SK-N-SH (cell line): ENCODE data around the gene PLP2. TPM values are rescaled to one million over a fixed set of nuclear protein-coding genes. Genes with fewer than 3 reads are reported as not detected.

Experiments
- CTCF ChIA-PET: fragments of 300-600, 350-600 bp; formaldehyde crosslinking; extraction: SDS; loops from one replicate; lab custom pipeline; 2021; lab: Yijun Ruan, JAX
- POLR2A ChIA-PET: fragments of 350-600 bp; sonication (Branson Sonifier 250); formaldehyde crosslinking; extraction: SDS; loops from one replicate; lab custom pipeline; 2020; ENCODE audit warnings: antibody characterized with exemption, inconsistent platforms; lab: Yijun Ruan, JAX
- DNase-seq: peaks from one replicate; pipeline ENCODE4 v3.0.0; 2012
- H2AFZ ChIP-seq: fragments of 200-600 bp; sonication (generic); 2 replicates; pipeline ENCODE4 v1.8.1; 2016; ENCODE audit warnings: antibody characterized with exemption, mild to moderate bottlenecking, low read depth
- H3F3A ChIP-seq: fragments of 200-600 bp; sonication (generic); replicated peaks from 2 replicates; pipeline ENCODE3; 2016; ENCODE audit warnings: antibody characterized with exemption, mild to moderate bottlenecking; ENCODE audit not compliant: insufficient read depth
- H3K27ac ChIP-seq, 2 experiments: fragments of 200-500 bp in 1 of 2; fragments of 200-600 bp in 1 of 2; sonication (Bioruptor generic) in 1 of 2; sonication (generic), shearing (Covaris generic) in 1 of 2; 2 replicates each; pipeline versions ENCODE4 v1.5.1 to v1.6.1; 2014 to 2016; ENCODE audit warnings: low read depth in 2 of 2, inconsistent platforms in 1 of 2, low read length in 1 of 2, mild to moderate bottlenecking in 1 of 2, mixed read lengths in 1 of 2
- H3K27me3 ChIP-seq: fragments of 200-600 bp; sonication (generic), shearing (Covaris generic); 2 replicates; pipeline ENCODE4 v1.6.1; 2016; ENCODE audit warnings: mixed run types; ENCODE audit not compliant: insufficient read depth
- H3K36me3 ChIP-seq, 2 experiments: fragments of 200-500 bp in 1 of 2; fragments of 200-600 bp in 1 of 2; sonication (Bioruptor generic) in 1 of 2; sonication (generic) in 1 of 2; replicated peaks in 1 of 2; 2 replicates each; pipeline versions ENCODE3 to v1.5.1; 2014 to 2016; ENCODE audit warnings: low read length in 1 of 2, mild to moderate bottlenecking in 1 of 2; ENCODE audit not compliant: insufficient read depth in 2 of 2, control insufficient read depth in 1 of 2
- H3K4me1 ChIP-seq, 2 experiments: fragments of 200-500 bp in 1 of 2; fragments of 200-600 bp in 1 of 2; sonication (Bioruptor generic) in 1 of 2; sonication (generic), shearing (Covaris generic) in 1 of 2; 2 replicates each; pipeline versions ENCODE4 v1.5.1 to v1.6.1; 2014 to 2016; ENCODE audit warnings: low read depth in 1 of 2, low read length in 1 of 2, mixed run types in 1 of 2; ENCODE audit not compliant: insufficient read depth in 2 of 2, control insufficient read depth in 1 of 2
- H3K4me2 ChIP-seq: fragments of 200-600 bp; sonication (generic), shearing (Covaris generic); 2 replicates; pipeline ENCODE4 v1.6.1; 2017; ENCODE audit warnings: mixed run types
- H3K4me3 ChIP-seq, 2 experiments: fragments of 200-500 bp in 1 of 2; fragments of 200-600 bp in 1 of 2; sonication (Bioruptor generic) in 1 of 2; sonication (generic), shearing (Covaris generic) in 1 of 2; 2 replicates each; pipeline versions ENCODE4 v1.5.1 to v1.8.1; 2014 to 2016; ENCODE audit warnings: low read depth in 2 of 2, inconsistent platforms in 1 of 2, low read length in 1 of 2, mild to moderate bottlenecking in 1 of 2, mixed read lengths in 1 of 2, moderate library complexity in 1 of 2
- H3K79me2 ChIP-seq: fragments of 200-600 bp; sonication (generic); 2 replicates; pipeline ENCODE4 v1.8.1; 2017; ENCODE audit warnings: mild to moderate bottlenecking; ENCODE audit not compliant: insufficient read depth
- H3K9ac ChIP-seq: fragments of 200-600 bp; sonication (generic); 2 replicates; pipeline ENCODE4 v1.6.1; 2017; ENCODE audit warnings: mixed run types
- H3K9me2 ChIP-seq: fragments of 200-600 bp; sonication (generic); 2 replicates; pipeline ENCODE4 v1.6.1; 2017; ENCODE audit warnings: mixed run types
- H3K9me3 ChIP-seq: fragments of 200-600 bp; sonication (generic); 2 replicates; pipeline ENCODE4 v1.6.1; 2017; ENCODE audit warnings: mixed run types, mild to moderate bottlenecking, moderate library complexity
- H4K20me1 ChIP-seq: fragments of 200-600 bp; sonication (generic); 2 replicates; pipeline ENCODE4 v1.6.1; 2017; ENCODE audit warnings: mild to moderate bottlenecking, mixed run types; ENCODE audit not compliant: insufficient read depth
- CHD2 ChIP-seq: fragments of 150-350 bp; IDR thresholded peaks from 2 replicates; pipeline ENCODE4 v1.6.1; 2018; ENCODE audit warnings: low read length; ENCODE audit not compliant: partially characterized antibody
- CTCF ChIP-seq: fragments of 200-600 bp; sonication (generic); IDR thresholded peaks from 2 replicates; pipeline ENCODE4 v1.6.1; 2017; ENCODE audit warnings: antibody characterized with exemption, mild to moderate bottlenecking, moderate library complexity
- ELF1 ChIP-seq: IDR thresholded peaks from 2 replicates; pipeline ENCODE4 v1.4.0; 2012
- EP300 ChIP-seq, 2 experiments: IDR thresholded peaks; 2 replicates each; pipeline versions ENCODE4 v1.4.0 to v1.6.1; 2012; ENCODE audit warnings: borderline replicate concordance in 1 of 2, low read depth in 1 of 2, low read length in 1 of 2
- EZH2phosphoT487 ChIP-seq: fragments of 200-600 bp; sonication (generic); IDR thresholded peaks from 2 replicates; pipeline ENCODE4 v1.6.1; 2017; ENCODE audit warnings: low read depth, mixed run types, mild to moderate bottlenecking, antibody characterized with exemption, moderate library complexity, borderline replicate concordance
- FOSL2 ChIP-seq: IDR thresholded peaks from 2 replicates; pipeline ENCODE4 v1.4.0; 2012; ENCODE audit warnings: low read depth, mild to moderate bottlenecking, moderate library complexity, borderline replicate concordance
- FOXJ3 ChIP-seq: sonication (generic); formaldehyde crosslinking; IDR thresholded peaks from 2 replicates; pipeline ENCODE4 v1.5.1; 2020; ENCODE audit warnings: mild to moderate bottlenecking, missing genetic modification reagents
- FOXM1 ChIP-seq: IDR thresholded peaks from 2 replicates; pipeline ENCODE4 v1.4.0; 2012; ENCODE audit warnings: low read depth, mild to moderate bottlenecking
- JUND ChIP-seq: IDR thresholded peaks from 2 replicates; pipeline ENCODE4 v1.4.0; 2012
- NFIC ChIP-seq: IDR thresholded peaks from 2 replicates; pipeline ENCODE4 v1.4.0; 2012; ENCODE audit warnings: borderline replicate concordance
- PBX3 ChIP-seq: IDR thresholded peaks from 2 replicates; pipeline ENCODE4; 2012
- POLR2AphosphoS5 ChIP-seq: IDR thresholded peaks from 2 replicates; pipeline ENCODE4 v1.6.1; 2012; ENCODE audit warnings: low read depth, low read length
- RAD21 ChIP-seq: IDR thresholded peaks from 2 replicates; pipeline ENCODE4 v1.6.1; 2012; ENCODE audit warnings: mild to moderate bottlenecking, low read length
- RCOR1 ChIP-seq: fragments of 150-350 bp; IDR thresholded peaks from 2 replicates; pipeline ENCODE4 v1.6.1; 2017; ENCODE audit warnings: antibody characterized with exemption, low read length
- RFX5 ChIP-seq: IDR thresholded peaks from 2 replicates; pipeline ENCODE4 v1.6.1; 2012; ENCODE audit warnings: mild to moderate bottlenecking, improper control_type of control experiment, low read length
- RXRA ChIP-seq: IDR thresholded peaks from 2 replicates; pipeline ENCODE4 v1.4.0; 2012; ENCODE audit warnings: low read depth, mild to moderate bottlenecking, borderline replicate concordance
- SIN3A ChIP-seq: IDR thresholded peaks from 2 replicates; pipeline ENCODE4 v1.6.1; 2012; ENCODE audit warnings: low read depth, mild to moderate bottlenecking, low read length, moderate library complexity, borderline replicate concordance
- TAF1 ChIP-seq: IDR thresholded peaks from 2 replicates; pipeline ENCODE4 v1.6.1; 2012; ENCODE audit warnings: low read depth, mild to moderate bottlenecking, low read length, moderate library complexity, borderline replicate concordance
- TCF12 ChIP-seq: IDR thresholded peaks from 2 replicates; pipeline ENCODE4 v1.4.0; 2012
- TEAD4 ChIP-seq: IDR thresholded peaks from 2 replicates; pipeline ENCODE4 v1.4.0; 2012; ENCODE audit warnings: mild to moderate bottlenecking, borderline replicate concordance; ENCODE audit not compliant: insufficient read depth
- USF2 ChIP-seq: fragments of 150-350 bp; IDR thresholded peaks from 2 replicates; pipeline ENCODE4 v1.6.1; 2017; ENCODE audit warnings: antibody characterized with exemption, low read length, low read depth, borderline replicate concordance
- YY1 ChIP-seq: IDR thresholded peaks from 2 replicates; pipeline ENCODE4 v1.4.0; 2012; ENCODE audit warnings: low read depth, mild to moderate bottlenecking
- WGBS: methylation state at CpG from one replicate; pipeline ENCODE4 v1.1.6; 2017; ENCODE audit warnings: low lambda C conversion rate; 5-methylcytosine and 5-hydroxymethylcytosine counted together
- polyA plus RNA-seq, 3 experiments: library from polyadenylated mRNA; depleted of rRNA; stranded (reverse); fragments of >200 nt; gene quantifications; 2 replicates each; pipeline ENCODE4 v1.2.3, GENCODE V29; 2012

PLP2 gene
- polyA plus RNA-seq, 1 of the 3 experiments (the other 2 are of a cell fraction): 146 TPM

GRCh38 chrX:49205443-49205842 is 33.7 kb downstream of the PLP2 start:
- Histone ChIP-seq H3K9ac (no peak overlapping the region), H3F3A (no peaks in the 10 kb centered on the region), H3K4me2 (no peak overlapping the region), H4K20me1 (no peaks in the 10 kb centered on the region)
- POLR2A ChIA-PET: no interaction called here
- DNase-seq: no peak
- TF ChIP-seq RFX5: no peak
- no peak for TF ChIP-seq FOXJ3
- TF ChIP-seq SIN3A: no peak
- TF ChIP-seq RAD21: no peak
- no peak for TF ChIP-seq TAF1
- no peak for TF ChIP-seq EP300 (IDR thresholded peaks at IDR 0.05; ENCODE audit: borderline replicate concordance in 1 of 2, low read depth in 1 of 2, low read length in 1 of 2)
- no peak for TF ChIP-seq RXRA
- no peak for TF ChIP-seq CTCF
- TF ChIP-seq RCOR1: no peak
- no peak for TF ChIP-seq YY1
- TF ChIP-seq EZH2phosphoT487: no peak
- no peak for TF ChIP-seq USF2
- no peak for TF ChIP-seq FOXM1
- TF ChIP-seq TEAD4: no peak
- TF ChIP-seq ELF1: no peak
- no peak for TF ChIP-seq TCF12
- TF ChIP-seq JUND: no peak
- TF ChIP-seq, all 33 proteins: peak for 0
- Histone ChIP-seq H3K4me3 (no peak overlapping the region), H3K9me3 (no peaks in the 10 kb centered on the region), H3K9me2 (no peaks in the 10 kb centered on the region), H3K79me2 (no peaks in the 10 kb centered on the region), H3K27ac (no peak overlapping the region), H3K4me1 (no peaks in the 10 kb centered on the region; a peak in 1 of 4 replicates), H3K36me3 (no peaks in the 10 kb centered on the region), H2AFZ (no peak overlapping the region), H3K27me3 (peaks cover 23% of the 10 kb centered on the region)
- CTCF ChIA-PET: no interaction called here
- WGBS: 46% methylated on average over 13 of the region's 13 CpGs

GRCh38 chrX:49206543-49206942 is 34.8 kb downstream of the PLP2 start:
- POLR2A ChIA-PET: no interaction called here
- no peaks in the 10 kb centered on the region for H3K9me2 ChIP-seq
- no peaks in the 10 kb centered on the region for H3F3A ChIP-seq
- 26% methylated on average over 5 of the region's 8 CpGs for whole genome bisulfite sequencing
- H3K4me1 ChIP-seq: no peaks in the 10 kb centered on the region
- no peak overlapping the region for H3K4me2 ChIP-seq
- H2AFZ ChIP-seq: no peak overlapping the region
- H3K36me3 ChIP-seq: no peaks in the 10 kb centered on the region
- no peaks in the 10 kb centered on the region for H4K20me1 ChIP-seq
- TF ChIP-seq ELF1: no peak
- TF ChIP-seq JUND: no peak
- no peak for TF ChIP-seq PBX3
- no peak for TF ChIP-seq CHD2
- TF ChIP-seq NFIC: no peak
- no peak for TF ChIP-seq FOSL2
- TF ChIP-seq POLR2AphosphoS5: no peak
- no peak for TF ChIP-seq EP300 (IDR thresholded peaks at IDR 0.05; ENCODE audit: borderline replicate concordance in 1 of 2, low read depth in 1 of 2, low read length in 1 of 2)
- no peak for TF ChIP-seq FOXJ3
- TF ChIP-seq USF2: no peak
- peaks cover 23% of the 10 kb centered on the region for H3K27me3 ChIP-seq
- H3K4me3 ChIP-seq: no peak overlapping the region
- no peaks in the 10 kb centered on the region for H3K9me3 ChIP-seq
- DNase-seq: no peak
- H3K79me2 ChIP-seq: no peaks in the 10 kb centered on the region
- no peak overlapping the region for H3K27ac ChIP-seq
- H3K9ac ChIP-seq: no peak overlapping the region
- CTCF ChIA-PET: interaction anchor here (1.2 kb wide), 1 partner anchor 14 kb away, joined by 3 read pairs; no protein-coding TSS in a partner anchor
